Mononuclear cell (primary cell): Measurements from ENCODE around the gene PGAP2. TPM values are rescaled to one million over a fixed set of nuclear protein-coding genes. Genes with fewer than 3 reads are reported as not detected.

ENCODE experiments used
- H3K27me3 ChIP-seq: 2 replicates; pipeline ENCODE4 v1.6.0; 2011; ENCODE audit warnings: low read length, control low read depth; ENCODE audit not compliant: insufficient read depth
- H3K4me1 ChIP-seq: 2 replicates; pipeline ENCODE4 v1.5.1; 2011; ENCODE audit warnings: mild to moderate bottlenecking, low read length, control low read depth; ENCODE audit not compliant: insufficient read depth
- H3K4me3 ChIP-seq: 2 replicates; pipeline ENCODE4 v1.5.1; 2011; ENCODE audit warnings: mild to moderate bottlenecking, low read length, moderate library complexity
- H3K9me3 ChIP-seq: 2 replicates; pipeline ENCODE4 v1.5.1; 2011; ENCODE audit warnings: low read depth, mild to moderate bottlenecking, control low read depth, low read length
- total RNA-seq: library from RNA; depleted of rRNA; stranded (reverse); fragments of >200 nt; gene quantifications from one replicate; pipeline ENCODE4 v1.2.3, GENCODE V29; 2012

PGAP2 gene
- total RNA-seq, 1 donor, result 7.5 TPM

GRCh38 chr11:3820971-3821370 lies 12.6 kb downstream of the PGAP2 start:
- Histone ChIP-seq H3K4me1 (peaks cover 16% of the 10 kb centered on the region), H3K4me3 (no peak overlapping the region), H3K9me3 (no peaks in the 10 kb centered on the region), H3K27me3 (no peaks in the 10 kb centered on the region)

GRCh38 chr11:3822312-3822711 lies 14.0 kb downstream of the PGAP2 start:
- H3K9me3 ChIP-seq, result no peaks in the 10 kb centered on the region
- no peaks in the 10 kb centered on the region for H3K27me3 ChIP-seq
- H3K4me3 ChIP-seq, result no peak overlapping the region
- peaks cover 28% of the 10 kb centered on the region for H3K4me1 ChIP-seq

DNA sequence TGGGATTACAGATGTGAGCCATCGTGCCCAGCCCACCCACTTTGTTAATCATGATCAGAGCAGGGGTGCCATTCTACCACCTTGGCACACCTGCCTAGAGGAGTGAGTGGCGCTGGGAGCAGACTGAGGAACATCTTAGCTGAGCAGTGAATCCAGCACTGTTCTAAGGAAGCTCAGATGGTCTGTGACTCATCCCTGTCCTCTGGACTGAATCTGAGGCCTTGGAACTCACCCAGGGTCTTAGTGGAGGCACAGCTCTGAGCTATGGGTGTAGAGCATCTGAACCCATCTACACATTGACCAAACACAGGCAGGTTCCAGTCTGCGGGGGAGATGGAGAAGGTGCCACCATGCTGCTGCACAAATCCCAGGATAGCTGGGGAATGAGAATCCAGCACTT lies 14.9 kb downstream of the PGAP2 start:
- Histone ChIP-seq H3K9me3 (no peaks in the 10 kb centered on the region), H3K4me3 (no peak overlapping the region), H3K27me3 (no peaks in the 10 kb centered on the region), H3K4me1 (peaks cover 28% of the 10 kb centered on the region)

DNA sequence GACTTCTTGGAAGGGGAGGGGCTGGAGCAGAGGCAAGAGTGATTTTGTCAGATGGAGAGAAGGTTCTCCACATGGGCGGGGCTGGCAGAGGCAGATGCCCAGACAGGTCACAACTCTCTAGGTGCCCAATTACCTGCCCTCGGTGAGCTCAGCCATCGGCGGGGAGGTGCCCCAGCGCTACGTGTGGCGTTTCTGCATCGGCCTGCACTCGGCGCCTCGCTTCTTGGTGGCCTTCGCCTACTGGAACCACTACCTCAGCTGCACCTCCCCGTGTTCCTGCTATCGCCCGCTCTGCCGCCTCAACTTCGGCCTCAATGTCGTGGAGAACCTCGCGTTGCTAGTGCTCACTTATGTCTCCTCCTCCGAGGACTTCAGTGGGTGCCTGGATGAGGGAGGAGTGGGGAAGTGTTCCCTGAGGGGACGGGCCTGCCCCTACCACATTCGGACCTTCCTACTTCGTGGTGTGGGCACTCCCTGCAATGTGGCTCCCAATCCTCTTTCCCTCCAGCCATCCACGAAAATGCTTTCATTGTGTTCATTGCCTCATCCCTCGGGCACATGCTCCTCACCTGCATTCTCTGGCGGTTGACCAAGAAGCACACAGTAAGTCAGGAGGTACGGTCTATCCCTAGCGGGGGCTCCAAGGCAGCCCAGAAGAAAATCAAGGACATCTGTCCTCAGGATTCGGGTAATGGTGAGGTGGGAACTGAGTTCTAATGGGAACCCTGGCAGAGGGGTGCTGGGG lies 15.6 kb downstream of the PGAP2 start:
- Histone ChIP-seq H3K4me3 (no peak overlapping the region), H3K27me3 (no peaks in the 10 kb centered on the region), H3K9me3 (no peaks in the 10 kb centered on the region), H3K4me1 (peaks cover 29% of the 10 kb centered on the region)

DNA sequence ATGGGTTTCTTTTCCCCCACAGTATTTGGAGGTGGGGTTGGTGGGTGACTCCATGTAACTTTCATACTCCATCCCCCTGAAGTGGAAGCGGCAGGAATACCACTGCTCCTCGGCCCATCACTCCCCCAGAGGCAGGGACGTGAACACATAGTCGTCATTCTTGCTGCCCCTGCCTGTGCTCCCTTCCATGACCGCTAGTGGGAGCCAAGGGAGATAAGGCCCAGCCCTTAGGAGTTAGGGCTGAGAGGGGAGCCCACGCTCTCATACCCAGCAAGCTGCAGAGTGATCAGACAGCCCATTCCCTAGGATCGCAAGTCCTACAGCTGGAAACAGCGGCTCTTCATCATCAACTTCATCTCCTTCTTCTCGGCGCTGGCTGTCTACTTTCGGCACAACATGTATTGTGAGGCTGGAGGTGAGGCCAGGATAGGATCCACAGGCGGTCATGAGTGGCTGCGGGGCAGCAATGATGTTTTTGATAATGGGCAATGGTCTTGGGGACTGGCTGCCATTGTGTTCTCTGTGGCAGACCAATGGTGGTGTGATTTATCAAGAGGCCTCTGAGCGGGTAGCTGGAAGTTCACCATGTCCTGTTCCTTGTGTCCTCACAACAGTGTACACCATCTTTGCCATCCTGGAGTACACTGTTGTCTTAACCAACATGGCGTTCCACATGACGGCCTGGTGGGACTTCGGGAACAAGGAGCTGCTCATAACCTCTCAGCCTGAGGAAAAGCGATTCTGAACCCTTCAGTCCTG lies 16.5 kb downstream of the PGAP2 start:
- peaks cover 39% of the 10 kb centered on the region for H3K4me1 ChIP-seq
- no peak overlapping the region for H3K4me3 ChIP-seq
- no peaks in the 10 kb centered on the region for H3K9me3 ChIP-seq
- H3K27me3 ChIP-seq, result no peaks in the 10 kb centered on the region

GRCh38 chr11:3825473-3826154 lies 17.3 kb downstream of the PGAP2 start:
- peaks cover 46% of the 10 kb centered on the region for H3K4me1 ChIP-seq
- no peaks in the 10 kb centered on the region for H3K27me3 ChIP-seq
- no peak overlapping the region for H3K4me3 ChIP-seq
- no peaks in the 10 kb centered on the region for H3K9me3 ChIP-seq

DNA sequence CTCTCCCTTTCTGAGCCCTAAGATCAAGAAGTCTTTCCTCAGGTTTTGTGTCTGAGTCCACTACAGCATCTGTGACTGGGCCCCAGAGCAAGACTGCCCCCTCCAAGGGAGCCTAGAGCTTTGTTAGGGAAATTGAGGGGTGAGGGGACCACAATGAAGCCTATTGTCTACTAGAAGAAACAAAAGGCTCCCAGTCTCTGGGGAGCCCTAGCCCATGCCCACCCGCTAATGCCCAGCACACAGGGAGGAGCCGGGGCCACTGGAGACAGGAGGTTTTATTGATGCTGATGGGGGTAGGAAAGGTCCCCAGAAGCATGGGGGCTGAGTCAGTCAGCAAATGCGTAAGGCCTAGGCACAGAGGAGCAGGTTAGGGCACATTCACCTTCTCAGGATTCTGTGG lies 18.4 kb downstream of the PGAP2 start:
- H3K9me3 ChIP-seq, result no peaks in the 10 kb centered on the region
- H3K27me3 ChIP-seq, result no peaks in the 10 kb centered on the region
- peaks cover 57% of the 10 kb centered on the region for H3K4me1 ChIP-seq
- no peak overlapping the region for H3K4me3 ChIP-seq

DNA sequence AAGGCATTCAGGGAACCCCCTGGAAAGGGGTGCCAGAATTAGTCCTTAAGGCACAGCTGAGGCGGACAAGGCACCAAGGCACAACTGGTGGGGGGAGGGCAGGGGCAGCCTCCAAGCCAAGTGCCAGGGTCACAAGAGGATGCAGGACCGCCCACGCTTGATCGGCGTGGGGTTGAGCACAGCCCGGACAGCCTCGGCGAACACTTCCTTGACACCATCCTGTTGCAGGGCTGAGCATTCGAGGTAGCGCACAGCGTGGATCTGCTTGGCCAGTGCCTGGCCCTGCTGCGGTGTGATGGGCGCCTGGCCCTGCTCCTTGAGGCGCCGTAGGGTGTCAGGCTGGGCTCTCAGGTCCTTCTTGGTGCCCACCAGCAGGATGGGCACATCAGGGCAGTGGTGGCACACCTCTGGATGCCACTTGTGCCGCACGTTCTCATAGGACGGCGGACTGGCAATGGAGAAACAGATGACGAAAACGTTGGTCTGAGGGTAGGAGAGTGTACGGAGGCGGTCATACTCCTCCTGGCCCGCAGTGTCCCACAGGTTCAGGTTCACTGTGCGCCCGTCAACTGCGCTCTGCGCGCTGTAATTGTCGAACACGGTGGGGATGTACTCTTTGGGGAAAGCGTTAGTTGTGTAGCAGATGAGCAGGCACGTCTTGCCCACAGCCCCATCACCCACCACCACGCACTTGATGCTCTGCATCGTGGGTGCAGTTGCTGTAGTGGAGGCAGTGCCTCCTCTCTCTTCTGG lies 19.2 kb downstream of the PGAP2 start:
- peaks cover 66% of the 10 kb centered on the region for H3K4me1 ChIP-seq
- H3K9me3 ChIP-seq, result no peaks in the 10 kb centered on the region
- no peak overlapping the region for H3K4me3 ChIP-seq
- no peaks in the 10 kb centered on the region for H3K27me3 ChIP-seq

GRCh38 chr11:3830088-3830487 lies 21.7 kb downstream of the PGAP2 start:
- Histone ChIP-seq H3K27me3 (no peaks in the 10 kb centered on the region), H3K9me3 (no peaks in the 10 kb centered on the region), H3K4me3 (no peak overlapping the region), H3K4me1 (peaks cover 84% of the 10 kb centered on the region)

- H3K27me3 ChIP-seq, result no peaks in the 10 kb centered on the region
- peaks cover 84% of the 10 kb centered on the region for H3K4me1 ChIP-seq
- H3K4me3 ChIP-seq, result no peak overlapping the region
- no peaks in the 10 kb centered on the region for H3K9me3 ChIP-seq
Measured at GRCh38 chr11:3830730-3831129, 22.4 kb downstream of the PGAP2 start.

DNA sequence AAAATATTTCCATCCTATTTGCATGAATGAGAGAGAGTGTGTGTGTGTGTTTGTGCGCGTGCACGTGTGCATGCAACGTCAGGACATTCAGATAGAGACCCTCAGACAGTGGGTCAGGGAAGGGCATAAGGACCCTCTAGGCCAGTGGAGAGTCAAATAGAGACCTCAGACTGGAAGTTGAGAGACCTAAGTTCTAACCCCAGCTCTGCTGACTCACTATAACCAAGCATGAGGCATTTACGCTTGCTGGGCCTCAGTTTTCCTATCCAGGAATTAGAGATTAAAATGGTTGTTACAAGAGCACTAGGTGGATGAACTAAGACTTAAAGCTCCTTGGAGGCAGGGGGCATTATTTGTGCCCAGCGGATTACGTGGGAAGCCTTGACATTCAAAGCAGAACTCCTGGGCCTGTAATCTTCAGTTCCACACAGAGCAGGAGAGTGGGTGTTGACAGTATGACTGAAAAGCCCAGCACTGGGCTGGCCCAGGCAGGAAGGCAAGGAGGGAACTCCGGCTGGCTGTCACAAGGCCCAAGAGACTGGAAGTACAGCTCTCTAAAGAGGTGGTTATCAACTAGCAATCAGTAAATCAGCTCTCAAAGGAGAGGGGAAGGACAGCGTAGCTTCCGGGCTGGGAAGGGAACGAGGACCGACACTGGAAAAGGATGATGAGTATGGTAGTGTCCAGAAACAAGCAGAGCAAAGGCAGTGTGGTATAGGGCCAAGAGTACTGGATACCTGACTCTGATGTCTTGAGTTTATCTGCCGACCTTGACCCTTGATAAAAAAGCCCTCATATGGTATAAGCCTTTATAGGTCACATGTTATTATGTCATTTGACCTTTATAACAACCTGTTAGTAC lies 23.2 kb downstream of the PGAP2 start:
- H3K27me3 ChIP-seq, result no peaks in the 10 kb centered on the region
- no peak overlapping the region for H3K4me3 ChIP-seq
- no peaks in the 10 kb centered on the region for H3K9me3 ChIP-seq
- peaks cover 84% of the 10 kb centered on the region for H3K4me1 ChIP-seq

DNA sequence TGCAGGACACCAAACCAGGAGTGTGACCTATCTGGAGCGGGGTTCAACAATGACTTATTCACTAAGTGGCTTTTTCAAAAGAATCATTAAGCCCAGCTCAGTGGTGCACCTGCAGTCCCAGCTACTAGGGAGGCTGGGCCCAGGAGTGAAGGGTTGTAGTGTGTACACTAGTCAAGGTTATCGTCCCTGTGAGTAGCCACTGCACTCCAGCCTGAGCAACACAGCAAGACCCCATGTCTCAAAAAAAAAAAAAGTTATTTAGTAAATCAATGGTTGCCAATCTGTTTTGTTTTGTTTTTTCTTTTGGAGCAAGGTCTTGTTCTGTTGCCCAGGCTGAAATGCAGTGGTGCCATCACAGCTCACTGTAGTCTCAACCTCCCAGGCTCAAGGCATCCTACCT lies 24.5 kb downstream of the PGAP2 start:
- no peak overlapping the region for H3K4me3 ChIP-seq
- no peaks in the 10 kb centered on the region for H3K27me3 ChIP-seq
- H3K4me1 ChIP-seq, result peaks cover 90% of the 10 kb centered on the region
- no peaks in the 10 kb centered on the region for H3K9me3 ChIP-seq

DNA sequence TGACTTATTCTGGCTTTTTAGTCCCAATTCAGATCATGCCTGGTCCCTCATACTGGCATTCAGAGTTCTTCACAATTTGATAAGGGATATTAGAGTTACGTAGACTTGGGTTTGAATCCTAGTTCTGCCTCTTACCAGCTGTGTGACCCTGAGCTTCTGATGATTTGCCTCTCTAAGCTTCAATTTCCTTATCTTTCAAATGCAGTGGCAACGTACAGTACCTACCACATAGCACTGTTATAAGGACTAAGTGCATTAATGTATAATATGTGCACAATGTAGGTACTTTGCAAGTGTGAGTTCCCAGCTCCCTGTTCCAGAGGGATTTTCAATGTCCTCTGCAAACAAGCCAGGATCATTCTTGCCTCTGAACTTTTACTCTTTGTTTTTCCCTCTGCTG lies 25.1 kb downstream of the PGAP2 start:
- Histone ChIP-seq H3K4me3 (no peak overlapping the region), H3K9me3 (no peaks in the 10 kb centered on the region)

GRCh38 chr11:3834349-3834663 lies 25.9 kb downstream of the PGAP2 start:
- peak overlapping the region; percentile 26 for H3K4me3 ChIP-seq
- no peaks in the 10 kb centered on the region for H3K9me3 ChIP-seq
- H3K4me1 ChIP-seq, result peaks cover 100% of the 10 kb centered on the region
- no peaks in the 10 kb centered on the region for H3K27me3 ChIP-seq

More for the DNA sequence above, 25.1 kb downstream of the PGAP2 start:
- Histone ChIP-seq H3K27me3 (no peaks in the 10 kb centered on the region), H3K4me1 (peaks cover 97% of the 10 kb centered on the region)
